Liver (tissue), 9 donors: ENCODE data around the gene ZNF865. TPM values are rescaled to one million over a fixed set of nuclear protein-coding genes. Genes with fewer than 3 reads are reported as not detected.
A peak's percentile ranks its signal among the peaks of the same experiment; 100 is the strongest.

Experiments used
- DNase-seq: peaks from one replicate; pipeline ENCODE4 v3.0.0-alpha.2; 2017; ENCODE audit warnings: low spot score
- H3K27ac ChIP-seq, 2 donors: one replicate each; pipeline ENCODE4 v1.7.0; 2013; ENCODE audit warnings: inconsistent platforms in 2 of 2, low read length in 2 of 2, control low read depth in 1 of 2, low read depth in 1 of 2, mild to moderate bottlenecking in 1 of 2
- H3K27me3 ChIP-seq, 4 donors: one replicate each; pipeline versions ENCODE4 v1.6.1 to v1.7.0; 2013; ENCODE audit warnings: low read length in 3 of 4, inconsistent platforms in 1 of 4, mild to moderate bottlenecking in 1 of 4, moderate library complexity in 1 of 4; ENCODE audit not compliant: control insufficient read depth in 4 of 4, insufficient read depth in 4 of 4
- H3K36me3 ChIP-seq, 4 donors: one replicate each; pipeline versions ENCODE4 v1.6.1 to v1.7.0; 2013; ENCODE audit warnings: low read length in 3 of 4, mild to moderate bottlenecking in 3 of 4, low read depth in 1 of 4, moderate library complexity in 1 of 4; ENCODE audit not compliant: control insufficient read depth in 4 of 4, insufficient read depth in 3 of 4
- H3K4me1 ChIP-seq, 4 donors: one replicate each; pipeline versions ENCODE4 v1.6.1 to v1.7.0; 2013; ENCODE audit warnings: low read length in 3 of 4, mild to moderate bottlenecking in 3 of 4, moderate library complexity in 1 of 4; ENCODE audit not compliant: control insufficient read depth in 4 of 4, insufficient read depth in 4 of 4
- H3K4me3 ChIP-seq, 3 donors: one replicate each; pipeline versions ENCODE4 v1.6.1 to v1.7.0; 2013; ENCODE audit warnings: low read length in 3 of 3, control low read depth in 1 of 3, low read depth in 1 of 3, mild to moderate bottlenecking in 1 of 3
- H3K9ac ChIP-seq, 2 donors: one replicate each; pipeline ENCODE4 v1.7.0; 2013; ENCODE audit warnings: low read length in 2 of 2, mild to moderate bottlenecking in 2 of 2, moderate library complexity in 2 of 2, control low read depth in 1 of 2, low read depth in 1 of 2
- H3K9me3 ChIP-seq, 4 donors: one replicate each; pipeline versions ENCODE4 v1.6.1 to v1.7.0; 2013; ENCODE audit warnings: low read length in 3 of 4; ENCODE audit not compliant: control insufficient read depth in 4 of 4
- EGR1 ChIP-seq, 2 donors: IDR thresholded peaks; 2 replicates each; pipeline ENCODE4 v1.6.1; 2016 to 2018; ENCODE audit warnings: antibody characterized with exemption in 2 of 2, low read depth in 2 of 2
- HNF4A ChIP-seq, 2 donors: conservative IDR thresholded peaks; 2 replicates each; pipeline ENCODE4 v1.6.1; 2016; ENCODE audit warnings: antibody characterized with exemption in 2 of 2, mild to moderate bottlenecking in 2 of 2
- RAD21 ChIP-seq, 2 donors: IDR thresholded peaks; 2 replicates each; pipeline ENCODE4 v1.6.1; 2016; ENCODE audit warnings: antibody characterized with exemption in 2 of 2, mild to moderate bottlenecking in 2 of 2
- SP1 ChIP-seq: IDR thresholded peaks from 2 replicates; pipeline ENCODE4 v1.6.1; 2018; ENCODE audit warnings: antibody characterized with exemption, mild to moderate bottlenecking
- YY1 ChIP-seq: IDR thresholded peaks from 2 replicates; pipeline ENCODE4 v1.6.1; 2016; ENCODE audit warnings: antibody characterized with exemption, mild to moderate bottlenecking
- WGBS: extraction: QIAGEN DNeasy Blood & Tissue Kit; methylation state at CpG from one replicate; pipeline ENCODE4 v1.1.7; 2013; 5-methylcytosine and 5-hydroxymethylcytosine counted together
- polyA plus RNA-seq, 2 donors: library from polyadenylated mRNA; stranded (reverse) in 1 of 2; unstranded in 1 of 2; fragments of 200-250 nt in 1 of 2; fragments of >200 nt in 1 of 2; fragmentation: Nextera tagmentation in 1 of 2; extraction: Ambion mirVana in 1 of 2; gene quantifications; one replicate each; pipeline versions ENCODE4 v1.2.1 to v1.2.3, GENCODE V29; 2013 to 2015
- total RNA-seq, 2 donors: library from RNA; depleted of rRNA; stranded (reverse); fragments of >200 nt; gene quantifications; one replicate each; pipeline ENCODE4 v1.2.3, GENCODE V29; 2014
- TF ChIP-seq, protein P1 (sequence below): IDR thresholded peaks from 2 replicates; pipeline ENCODE4 v1.6.1; 2016; ENCODE audit warnings: antibody characterized with exemption
- TF ChIP-seq, protein P2 (sequence below): IDR thresholded peaks from 2 replicates; pipeline ENCODE4 v1.6.1; 2016; ENCODE audit warnings: antibody characterized with exemption
- TF ChIP-seq, protein P3 (sequence below): fragments of 150-350 bp; IDR thresholded peaks from 2 replicates; pipeline ENCODE4 v1.5.1; 2017; ENCODE audit warnings: improper control_type of control experiment, low read depth, low read length; ENCODE audit not compliant: missing input control
- donor health status: healthy.
- donor health status: healthy.
- donor health status: healthy.
- donor health status: healthy.
- donor health status: healthy.

Gene ZNF865
- total and polyA plus RNA-seq, 4 donors: 0.38 to 3.1 (median 1.6) TPM

DNA sequence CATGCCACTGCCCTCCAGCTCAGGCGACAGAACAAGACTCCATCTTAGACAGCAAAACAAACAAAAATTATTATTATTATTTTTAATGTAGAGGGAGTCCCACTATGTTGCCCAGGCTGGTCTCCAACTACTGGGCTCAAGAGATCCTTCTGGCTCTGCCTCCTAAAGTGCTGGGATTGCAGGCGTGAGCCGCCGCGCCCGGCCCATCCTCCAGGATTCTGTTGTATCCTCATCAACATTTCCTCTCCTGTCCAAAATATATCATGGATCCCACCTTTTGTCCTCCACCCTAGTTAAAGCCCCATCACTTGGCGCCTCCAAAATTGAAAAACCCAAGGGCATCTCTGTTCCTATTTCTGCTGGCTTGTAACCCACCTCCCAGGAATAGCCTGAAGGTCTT, 17.7 kb downstream of the ZNF865 start:
- H3K4me1 ChIP-seq: peaks cover 0 to 12% (median 7%) of the 10 kb centered on the region in 4 donors
- 97% methylated on average over 7 of the region's 7 CpGs for WGBS

DNA sequence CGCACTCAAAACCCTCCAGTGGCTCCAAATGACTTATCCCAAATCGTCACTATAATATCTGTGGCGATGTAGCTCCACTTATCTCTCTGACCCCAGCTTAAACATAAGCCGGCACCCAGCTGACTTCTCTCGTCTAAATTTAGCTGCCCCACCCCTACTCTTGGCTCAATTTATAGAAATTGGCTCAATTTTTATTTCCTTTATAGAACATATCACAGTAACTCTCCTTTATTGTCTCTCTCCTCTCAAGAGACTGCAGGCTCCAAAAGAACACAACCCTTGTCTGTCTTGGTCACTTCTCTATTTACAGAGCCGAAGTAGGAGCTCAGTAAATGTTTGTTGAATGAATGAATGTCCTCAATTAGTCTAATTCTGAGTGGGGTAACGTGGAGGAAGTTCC, 18.1 kb downstream of the ZNF865 start:
- TF ChIP-seq EGR1 (IDR thresholded peaks at IDR 0.05; ENCODE audit: low read depth in 2 of 2): no peak
- TF ChIP-seq, protein P1, sequence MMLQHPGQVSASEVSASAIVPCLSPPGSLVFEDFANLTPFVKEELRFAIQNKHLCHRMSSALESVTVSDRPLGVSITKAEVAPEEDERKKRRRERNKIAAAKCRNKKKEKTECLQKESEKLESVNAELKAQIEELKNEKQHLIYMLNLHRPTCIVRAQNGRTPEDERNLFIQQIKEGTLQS: no peak
- Histone ChIP-seq H3K27me3 (no peaks in the 10 kb centered on the region), H3K9ac (no peak overlapping the region), H3K27ac (no peak overlapping the region), H3K36me3 (peaks cover 0 to 4% (median 1%) of the 10 kb centered on the region in 4 donors), H3K4me1 (peaks cover 0 to 12% (median 7%) of the 10 kb centered on the region in 4 donors), H3K4me3 (no peak overlapping the region), H3K9me3 (no peaks in the 10 kb centered on the region)
- no peak for DNase-seq
- WGBS: 74% methylated on average over 7 of the region's 7 CpGs

More for the DNA sequence above, 17.7 kb downstream of the ZNF865 start:
- TF ChIP-seq RAD21 (IDR thresholded peaks at IDR 0.05): no peak
- TF ChIP-seq, protein P2, sequence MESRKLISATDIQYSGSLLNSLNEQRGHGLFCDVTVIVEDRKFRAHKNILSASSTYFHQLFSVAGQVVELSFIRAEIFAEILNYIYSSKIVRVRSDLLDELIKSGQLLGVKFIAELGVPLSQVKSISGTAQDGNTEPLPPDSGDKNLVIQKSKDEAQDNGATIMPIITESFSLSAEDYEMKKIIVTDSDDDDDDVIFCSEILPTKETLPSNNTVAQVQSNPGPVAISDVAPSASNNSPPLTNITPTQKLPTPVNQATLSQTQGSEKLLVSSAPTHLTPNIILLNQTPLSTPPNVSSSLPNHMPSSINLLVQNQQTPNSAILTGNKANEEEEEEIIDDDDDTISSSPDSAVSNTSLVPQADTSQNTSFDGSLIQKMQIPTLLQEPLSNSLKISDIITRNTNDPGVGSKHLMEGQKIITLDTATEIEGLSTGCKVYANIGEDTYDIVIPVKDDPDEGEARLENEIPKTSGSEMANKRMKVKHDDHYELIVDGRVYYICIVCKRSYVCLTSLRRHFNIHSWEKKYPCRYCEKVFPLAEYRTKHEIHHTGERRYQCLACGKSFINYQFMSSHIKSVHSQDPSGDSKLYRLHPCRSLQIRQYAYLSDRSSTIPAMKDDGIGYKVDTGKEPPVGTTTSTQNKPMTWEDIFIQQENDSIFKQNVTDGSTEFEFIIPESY: no peak
- H3K27me3 ChIP-seq: no peaks in the 10 kb centered on the region
- H3K9me3 ChIP-seq: no peaks in the 10 kb centered on the region
- no peak for DNase-seq
- H3K4me3 ChIP-seq: no peak overlapping the region
- H3K36me3 ChIP-seq: peaks cover 0 to 4% (median 1%) of the 10 kb centered on the region in 4 donors
- H3K27ac ChIP-seq: no peak overlapping the region
- H3K9ac ChIP-seq: no peak overlapping the region

GRCh38 chr19:55624109-55625003, 18.9 kb downstream of the ZNF865 start, which contains the start of gene ZNF784:
Gene ZNF784, minus strand, starts transcription at chr19:55624566. Its CDS starts 5 bp downstream, at chr19:55624561.
- Histone ChIP-seq H3K27ac (peak within 1 kb of the TSS; percentile 88 to 93), H3K4me3 (peak within 1 kb of the TSS; percentile 53 to 75 (median 64)), H3K27me3 (no peaks in the 10 kb centered on the region), H3K36me3 (peaks cover 0 to 4% (median 1%) of the 10 kb centered on the region in 4 donors), H3K9me3 (no peaks in the 10 kb centered on the region), H3K9ac (no peak within 1 kb of the TSS), H3K4me1 (peaks cover 0 to 12% (median 7%) of the 10 kb centered on the region in 4 donors)
- peak; percentile 96 for DNase-seq
- TF ChIP-seq, protein P2: no peak
- TF ChIP-seq, protein P3, sequence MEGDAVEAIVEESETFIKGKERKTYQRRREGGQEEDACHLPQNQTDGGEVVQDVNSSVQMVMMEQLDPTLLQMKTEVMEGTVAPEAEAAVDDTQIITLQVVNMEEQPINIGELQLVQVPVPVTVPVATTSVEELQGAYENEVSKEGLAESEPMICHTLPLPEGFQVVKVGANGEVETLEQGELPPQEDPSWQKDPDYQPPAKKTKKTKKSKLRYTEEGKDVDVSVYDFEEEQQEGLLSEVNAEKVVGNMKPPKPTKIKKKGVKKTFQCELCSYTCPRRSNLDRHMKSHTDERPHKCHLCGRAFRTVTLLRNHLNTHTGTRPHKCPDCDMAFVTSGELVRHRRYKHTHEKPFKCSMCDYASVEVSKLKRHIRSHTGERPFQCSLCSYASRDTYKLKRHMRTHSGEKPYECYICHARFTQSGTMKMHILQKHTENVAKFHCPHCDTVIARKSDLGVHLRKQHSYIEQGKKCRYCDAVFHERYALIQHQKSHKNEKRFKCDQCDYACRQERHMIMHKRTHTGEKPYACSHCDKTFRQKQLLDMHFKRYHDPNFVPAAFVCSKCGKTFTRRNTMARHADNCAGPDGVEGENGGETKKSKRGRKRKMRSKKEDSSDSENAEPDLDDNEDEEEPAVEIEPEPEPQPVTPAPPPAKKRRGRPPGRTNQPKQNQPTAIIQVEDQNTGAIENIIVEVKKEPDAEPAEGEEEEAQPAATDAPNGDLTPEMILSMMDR: no peak
- TF ChIP-seq HNF4A (conservative IDR thresholded peaks at IDR 0.05) (peak in 1 of 2 donors; percentile 27), SP1 (peak; percentile 80), YY1 (peak; percentile 98), RAD21 (IDR thresholded peaks at IDR 0.05) (no peak)
- under 1% methylated on average over 56 of the region's 56 CpGs for WGBS
